HepG2 (cell line): ENCODE data around the gene SCAF11. TPM values are rescaled to one million over a fixed set of nuclear protein-coding genes. Genes with fewer than 3 reads are reported as not detected.

Source experiments
- ATAC-seq: fragments of 200-7000 bp; cut with Tn5 transposase; 3 replicates; pipeline ENCODE4 v1.9.1; 2020; ENCODE audit warnings: mild to moderate bottlenecking, moderate library complexity
- BruUV-seq: library from RNA; stranded (reverse); fragments of 400-500 nt; replicated peaks from 2 replicates; lab custom pipeline; 2021; lab: Mats Ljungman, UMichigan
- CTCF ChIA-PET: fragments of 300-600 bp; formaldehyde crosslinking; extraction: SDS; loops from one replicate; lab custom pipeline; 2021; ENCODE audit warnings: low total read pairs, inconsistent platforms, low intra/inter-chr PET ratio; lab: Yijun Ruan, JAX
- POLR2A ChIA-PET: fragments of 350-600 bp; sonication (Branson Sonifier 250); formaldehyde crosslinking; loops from one replicate; lab custom pipeline; 2020; ENCODE audit warnings: antibody characterized with exemption, inconsistent platforms; lab: Yijun Ruan, JAX
- DNase-seq: peaks from one replicate; pipeline ENCODE4 v3.0.0-alpha.2; 2015; ENCODE audit warnings: low spot score
- FAIRE-seq: peaks from 3 replicates; lab custom pipeline; 2011; peaks lifted over from hg19 to GRCh38; lab: Jason Lieb, UNC
- H2AFZ ChIP-seq: one replicate; pipeline ENCODE4 v1.6.1; 2011; ENCODE audit warnings: low read length, inconsistent platforms
- H3K27ac ChIP-seq: fragments of 300-600 bp; 3 replicates; pipeline ENCODE4 v1.8.0; 2011; ENCODE audit warnings: mixed run types, mild to moderate bottlenecking, mixed read lengths, low read length, inconsistent platforms; ENCODE audit not compliant: insufficient read depth; ENCODE audit errors: extremely low read length
- H3K27me3 ChIP-seq, 2 experiments: fragments of 200-600 bp in 1 of 2; 2 replicates in 1 of 2; 3 replicates in 1 of 2; pipeline versions ENCODE4 v1.6.0 to v1.8.0; 2011; ENCODE audit warnings: low read length in 2 of 2, mild to moderate bottlenecking in 2 of 2, moderate library complexity in 2 of 2, inconsistent platforms in 1 of 2; ENCODE audit not compliant: insufficient read depth in 2 of 2, control insufficient read depth in 1 of 2
- H3K36me3 ChIP-seq, 2 experiments: fragments of 200-600 bp in 1 of 2; replicated peaks in 1 of 2; 2 replicates in 1 of 2; 3 replicates in 1 of 2; pipeline versions ENCODE4 v1.5.1 to v1.8.0; 2011; ENCODE audit warnings: low read length in 2 of 2, inconsistent platforms in 1 of 2; ENCODE audit not compliant: insufficient read depth in 2 of 2, control insufficient read depth in 1 of 2
- H3K4me1 ChIP-seq: 2 replicates; pipeline ENCODE4 v1.5.1; 2012; ENCODE audit warnings: low read length, inconsistent platforms; ENCODE audit not compliant: insufficient read depth
- H3K4me2 ChIP-seq: 2 replicates; pipeline ENCODE4 v1.6.0; 2011; ENCODE audit warnings: low read depth, low read length, inconsistent platforms
- H3K4me3 ChIP-seq, 3 experiments: fragments of 200-600 bp in 1 of 3; sonication (generic), shearing (Covaris generic) in 1 of 3; replicated peaks in 1 of 3; 2 replicates each; pipeline ENCODE4 v1.5.1; 2011 to 2016; ENCODE audit warnings: low read length in 3 of 3, inconsistent platforms in 2 of 3, low read depth in 2 of 3, mild to moderate bottlenecking in 2 of 3, control low read depth in 1 of 3, mixed read lengths in 1 of 3; ENCODE audit not compliant: insufficient read depth in 1 of 3
- H3K79me2 ChIP-seq: one replicate; pipeline ENCODE4 v1.6.1; 2011; ENCODE audit warnings: low read length, inconsistent platforms; ENCODE audit not compliant: insufficient read depth
- H3K9ac ChIP-seq: 2 replicates; pipeline ENCODE4 v1.6.0; 2011; ENCODE audit warnings: mild to moderate bottlenecking, low read depth, low read length, inconsistent platforms; ENCODE audit not compliant: insufficient read depth
- H3K9me3 ChIP-seq: 2 replicates; pipeline ENCODE4 v1.5.1; 2012; ENCODE audit warnings: mild to moderate bottlenecking, low read length
- H4K20me1 ChIP-seq: 2 replicates; pipeline ENCODE4 v1.6.0; 2011; ENCODE audit warnings: inconsistent platforms, mild to moderate bottlenecking, low read length, moderate library complexity; ENCODE audit not compliant: insufficient read depth
- CEBPB ChIP-seq: IDR thresholded peaks from 2 replicates; pipeline ENCODE4 v1.6.1; 2011; ENCODE audit warnings: low read depth, low read length, improper control_type of control experiment, borderline replicate concordance
- TCF7L2 ChIP-seq: IDR thresholded peaks from 2 replicates; pipeline ENCODE4 v1.6.1; 2011; ENCODE audit warnings: mild to moderate bottlenecking, low read depth, low read length, moderate library complexity
- ZNF775 ChIP-seq: sonication (generic); formaldehyde crosslinking; IDR thresholded peaks from 2 replicates; pipeline ENCODE4 v1.4.0; 2020; ENCODE audit warnings: missing genetic modification reagents, mild to moderate bottlenecking, moderate library complexity, borderline replicate concordance
- WGBS: methylation state at CpG from one replicate; pipeline ENCODE4 v1.1.6; 2017; ENCODE audit warnings: low lambda C conversion rate; 5-methylcytosine and 5-hydroxymethylcytosine counted together
- in situ Hi-C: cut with HindIII; loops from 2 replicates; pipeline ENCODE4 v1.10.0; 2017; ENCODE audit warnings: low pct_unique_long_range_greater_than_20kb; ENCODE audit not compliant: extremely low pct_ligation_motif_present
- intact Hi-C: fragments of 100-400 bp; cut with micrococcal nuclease; formaldehyde crosslinking; loops from one replicate; pipeline ENCODE4 v1.10.0; 2022; ENCODE audit not compliant: unreplicated experiment
- polyA plus RNA-seq, 8 experiments: library from polyadenylated mRNA; depleted of rRNA in 3 of 8; stranded (reverse) in 7 of 8; unstranded in 1 of 8; fragments of >200 nt; fragmentation: Illumina TruSeq in 4 of 8; extraction: Trizol in 4 of 8; gene quantifications; 2 replicates each; pipeline versions ENCODE4 v1.2.1 to v1.2.3, GENCODE V29; 2011 to 2016; ENCODE audit warnings: low read depth in 4 of 8, missing spikeins in 1 of 8, mixed read lengths in 1 of 8; ENCODE audit not compliant: insufficient read depth in 1 of 8
- total RNA-seq, 5 experiments: library from RNA; depleted of rRNA; stranded (reverse); fragments of >200 nt; fragmentation: Illumina TruSeq; extraction: Trizol; gene quantifications; 2 replicates each; pipeline ENCODE4 v1.2.3, GENCODE V29; 2016; ENCODE audit warnings: low read depth in 1 of 5
- TF ChIP-seq, protein P1 (sequence below): sonication (generic); formaldehyde crosslinking; IDR thresholded peaks from 2 replicates; pipeline ENCODE4 v1.5.0; 2020; ENCODE audit warnings: missing genetic modification reagents
- TF ChIP-seq, protein P2 (sequence below): sonication (generic); formaldehyde crosslinking; IDR thresholded peaks from 2 replicates; pipeline ENCODE4 v1.8.0; 2022; ENCODE audit warnings: mild to moderate bottlenecking, missing genetic modification reagents, borderline replicate concordance

The SCAF11 gene
- total and polyA plus RNA-seq, 2 of the 13 experiments (the other 11 are each of a cell fraction or from before 2014, with no cell fraction given) = 26.9 to 38.3 TPM

DNA sequence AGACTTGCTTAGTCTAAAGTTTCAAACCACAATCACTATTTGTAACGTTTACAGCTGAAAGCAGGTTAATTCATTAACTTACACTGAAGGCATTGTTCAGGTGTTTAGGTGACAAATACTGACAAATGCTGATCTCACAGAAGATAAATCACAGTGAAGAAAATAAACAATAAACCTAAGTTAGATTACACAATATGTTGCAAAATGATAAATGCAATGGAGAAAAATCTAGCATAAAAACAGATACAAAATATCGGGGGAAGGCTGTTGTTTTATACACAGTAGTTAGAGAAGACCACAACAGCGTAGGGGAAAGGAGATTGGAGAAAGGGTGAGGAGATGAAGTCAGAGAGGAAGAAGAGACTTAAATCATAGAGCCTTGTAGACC is 3.0 kb downstream of the SCAF11 start:
- FAIRE-seq (no peak), DNase-seq (no peak)
- POLR2A ChIA-PET = no interaction called here
- Histone ChIP-seq H3K36me3 (peaks cover 0 to 15% of the 10 kb centered on the region in 2 experiments; a peak in 3 of 5 replicates), H3K4me2 (peak overlapping the region; percentile 77), H3K4me3 (peak overlapping the region in 2 of 3 experiments; percentile 80 to 90; a peak in 2 of 6 replicates)
- no TSS peak for BruUV-seq
- TF ChIP-seq, protein P1, sequence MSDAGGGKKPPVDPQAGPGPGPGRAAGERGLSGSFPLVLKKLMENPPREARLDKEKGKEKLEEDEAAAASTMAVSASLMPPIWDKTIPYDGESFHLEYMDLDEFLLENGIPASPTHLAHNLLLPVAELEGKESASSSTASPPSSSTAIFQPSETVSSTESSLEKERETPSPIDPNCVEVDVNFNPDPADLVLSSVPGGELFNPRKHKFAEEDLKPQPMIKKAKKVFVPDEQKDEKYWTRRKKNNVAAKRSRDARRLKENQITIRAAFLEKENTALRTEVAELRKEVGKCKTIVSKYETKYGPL (CRISPR knock-in tag) = no peak
- TF ChIP-seq CEBPB = peak; percentile 60; the same call in 1 of the 2 replicates
- TF ChIP-seq, all 625 proteins: peak for 1
- CTCF ChIA-PET = no interaction called here
- no peak for ATAC-seq
- Histone ChIP-seq H3K4me1 (peaks cover 58% of the 10 kb centered on the region), H3K27me3 (no peaks in the 10 kb centered on the region), H3K27ac (no peak overlapping the region), H4K20me1 (peaks cover 45% of the 10 kb centered on the region), H3K9me3 (no peaks in the 10 kb centered on the region), H3K79me2 (peaks cover 80% of the 10 kb centered on the region), H2AFZ (no peak overlapping the region), H3K9ac (peak overlapping the region; percentile 98; the same call in 1 of the 2 replicates)
- intact Hi-C loops = no loop called here
- 89% methylated on average over 3 of the region's 3 CpGs for WGBS
- in situ Hi-C loops = no loop called here

DNA sequence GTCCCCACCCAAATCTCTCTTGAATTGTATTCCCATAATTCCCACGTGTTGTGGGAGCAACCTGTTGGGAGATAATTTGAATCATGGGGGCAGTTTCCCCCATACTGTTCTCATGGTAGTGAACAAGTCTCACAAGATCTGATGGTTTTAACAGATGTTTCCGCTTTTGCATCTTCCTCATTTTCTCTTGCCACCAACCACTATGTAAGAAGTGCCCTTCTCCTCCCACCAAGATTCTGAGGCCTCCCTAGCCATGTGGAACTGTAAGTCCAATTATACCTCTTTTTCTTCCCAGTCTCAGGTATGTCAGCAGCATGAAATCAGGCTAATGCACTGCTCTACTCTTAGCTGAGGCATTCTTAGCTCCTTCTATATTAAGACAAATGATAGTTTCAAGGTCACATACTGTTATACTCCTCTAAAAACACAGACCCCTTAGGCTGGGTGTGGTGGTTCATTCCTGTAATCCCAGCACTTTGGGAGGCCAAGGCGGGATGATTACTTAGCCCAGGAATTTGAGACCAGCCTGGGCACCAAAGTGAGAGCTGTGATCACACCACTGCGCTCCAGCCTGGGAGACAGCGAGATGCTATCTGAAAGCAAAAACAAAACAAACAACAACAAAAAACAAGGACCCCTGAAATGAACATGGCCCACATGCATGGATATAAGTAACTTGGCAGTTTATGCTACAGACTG is 3.6 kb downstream of the SCAF11 start:
- ATAC-seq (no peak), FAIRE-seq (no peak), DNase-seq (no peak)
- TF ChIP-seq ZNF775 (CRISPR knock-in tag) = no peak
- TF ChIP-seq, protein P2, sequence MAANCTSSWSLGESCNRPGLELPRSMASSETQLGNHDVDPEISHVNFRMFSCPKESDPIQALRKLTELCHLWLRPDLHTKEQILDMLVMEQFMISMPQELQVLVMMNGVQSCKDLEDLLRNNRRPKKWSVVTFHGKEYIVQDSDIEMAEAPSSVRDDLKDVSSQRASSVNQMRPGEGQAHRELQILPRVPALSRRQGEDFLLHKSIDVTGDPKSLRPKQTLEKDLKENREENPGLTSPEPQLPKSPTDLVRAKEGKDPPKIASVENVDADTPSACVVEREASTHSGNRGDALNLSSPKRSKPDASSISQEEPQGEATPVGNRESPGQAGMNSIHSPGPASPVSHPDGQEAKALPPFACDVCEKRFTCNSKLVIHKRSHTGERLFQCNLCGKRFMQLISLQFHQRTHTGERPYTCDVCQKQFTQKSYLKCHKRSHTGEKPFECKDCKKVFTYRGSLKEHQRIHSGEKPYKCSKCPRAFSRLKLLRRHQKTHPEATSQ = peak; percentile 13; the same call in 1 of the 2 replicates
- TF ChIP-seq TCF7L2 = no peak
- H3K27ac ChIP-seq = no peak overlapping the region
- WGBS = 96% methylated on average over 5 of the region's 5 CpGs
- peaks cover 46% of the 10 kb centered on the region for H4K20me1 ChIP-seq
- H3K79me2 ChIP-seq = peaks cover 82% of the 10 kb centered on the region
- ChIA-PET CTCF (no interaction called here), POLR2A (no interaction called here)
- BruUV-seq = no TSS peak
- no peaks in the 10 kb centered on the region for H3K27me3 ChIP-seq
- H3K36me3 ChIP-seq = peaks cover 0 to 15% of the 10 kb centered on the region in 2 experiments; a peak in 3 of 5 replicates
- no peak overlapping the region for H3K9ac ChIP-seq
- H2AFZ ChIP-seq = no peak overlapping the region
- in situ Hi-C loops = no loop called here
- intact Hi-C loops = no loop called here
- peaks cover 64% of the 10 kb centered on the region for H3K4me1 ChIP-seq
- H3K4me2 ChIP-seq = peak overlapping the region; percentile 77
- H3K9me3 ChIP-seq = no peaks in the 10 kb centered on the region
- H3K4me3 ChIP-seq = no peak overlapping the region
